22Rv1 (cell line): ENCODE data around the gene CELF2.

Source experiments
- H3K27ac ChIP-seq: fragments of 450-650 bp; 2 replicates; pipeline ENCODE4 v1.5.1; 2017
- CTCF ChIP-seq: fragments of 450-650 bp; IDR thresholded peaks from 2 replicates; pipeline ENCODE4 v1.5.1; 2017; ENCODE audit warnings: mild to moderate bottlenecking
- ZFX ChIP-seq: fragments of 450-650 bp; IDR thresholded peaks from 2 replicates; pipeline ENCODE4 v1.6.1; 2017; ENCODE audit warnings: antibody characterized with exemption, borderline replicate concordance

CELF2 gene

DNA sequence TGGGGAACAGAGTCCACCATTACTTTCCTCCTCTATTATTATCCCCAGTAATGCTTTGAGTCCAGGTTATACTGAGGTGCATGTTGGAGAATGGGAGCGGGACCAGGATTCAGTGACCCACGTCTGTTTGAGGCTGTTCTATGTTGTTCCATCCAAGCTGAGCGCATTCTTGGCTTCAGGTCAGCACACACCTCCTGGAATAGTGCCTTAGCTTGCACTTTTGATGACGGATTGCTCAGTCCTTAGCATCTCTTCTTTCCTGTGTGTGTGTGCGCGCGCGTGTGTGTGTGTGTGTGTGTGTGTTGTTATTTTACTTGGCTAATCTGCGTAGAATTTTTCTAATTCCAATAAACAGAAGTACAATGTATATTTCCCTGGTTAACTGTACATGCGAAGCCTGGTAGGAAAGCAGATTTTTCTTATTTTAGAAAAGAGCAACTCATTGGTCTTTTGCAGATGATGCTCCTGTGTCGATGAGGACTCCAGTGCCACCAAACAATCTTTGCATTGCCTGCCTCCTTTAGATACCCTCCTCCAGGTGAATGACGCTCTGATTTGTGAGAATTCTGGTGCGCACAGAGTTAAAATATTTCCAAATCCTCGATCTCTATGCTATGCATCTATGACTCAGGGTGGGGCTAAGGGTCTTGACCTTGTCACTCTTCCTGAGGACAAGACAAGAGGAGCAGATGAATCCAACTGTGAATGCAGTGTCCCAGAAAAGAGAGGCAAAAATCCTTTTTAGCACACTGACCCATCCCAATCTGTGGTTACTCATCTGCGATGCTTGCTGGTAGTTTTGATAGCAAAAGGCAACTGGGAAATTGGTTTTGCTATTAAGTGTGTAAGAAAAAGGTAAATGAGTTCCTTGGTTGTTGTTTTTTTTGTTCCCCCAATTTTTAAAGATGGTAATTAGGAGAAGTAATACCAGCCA is 13.3 kb upstream of the CELF2 start:
- no peak overlapping the region for H3K27ac ChIP-seq
- TF ChIP-seq CTCF (no peak), ZFX (no peak)

DNA sequence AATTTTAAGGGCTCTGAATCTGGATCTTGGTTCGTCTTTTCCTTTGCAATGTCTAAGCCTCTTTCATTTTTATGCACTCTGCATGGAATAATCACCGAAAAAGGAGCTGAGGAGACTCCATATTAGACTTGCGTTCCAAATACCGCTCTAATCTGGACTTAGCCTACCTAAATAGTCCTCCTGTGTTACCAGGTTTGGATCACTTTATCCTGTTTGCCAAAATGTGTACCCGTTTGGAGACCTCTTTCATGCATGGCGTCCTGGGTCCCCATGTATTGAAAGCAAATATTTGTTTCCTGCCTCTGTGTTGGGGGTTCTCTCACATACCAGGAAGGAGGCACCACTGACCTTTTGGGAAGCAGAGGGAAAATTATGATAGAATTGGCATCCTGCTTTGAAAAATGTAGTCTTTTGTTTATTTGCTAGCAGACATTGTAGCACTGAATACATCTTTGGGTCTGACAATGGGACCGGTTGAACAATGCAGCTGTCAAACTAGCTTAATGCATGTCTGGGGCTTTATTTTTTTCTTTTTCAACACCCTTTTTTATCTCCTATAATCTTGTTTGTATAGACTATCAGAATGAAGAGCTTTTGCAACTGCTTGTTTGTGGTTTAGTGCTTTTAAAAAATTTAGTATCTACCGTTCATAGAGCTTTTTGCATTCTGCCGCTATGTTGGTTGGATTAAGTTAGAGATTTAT is 11.8 kb upstream of the CELF2 start:
- H3K27ac ChIP-seq = no peak overlapping the region
- TF ChIP-seq CTCF (no peak), ZFX (no peak)

GRCh38 chr10:11006428-11006825 is 11.2 kb upstream of the CELF2 start:
- TF ChIP-seq CTCF (no peak), ZFX (no peak)
- H3K27ac ChIP-seq = no peak overlapping the region

GRCh38 chr10:11007476-11008020 is 10.1 kb upstream of the CELF2 start:
- TF ChIP-seq CTCF (no peak), ZFX (no peak)
- H3K27ac ChIP-seq = no peak overlapping the region

DNA sequence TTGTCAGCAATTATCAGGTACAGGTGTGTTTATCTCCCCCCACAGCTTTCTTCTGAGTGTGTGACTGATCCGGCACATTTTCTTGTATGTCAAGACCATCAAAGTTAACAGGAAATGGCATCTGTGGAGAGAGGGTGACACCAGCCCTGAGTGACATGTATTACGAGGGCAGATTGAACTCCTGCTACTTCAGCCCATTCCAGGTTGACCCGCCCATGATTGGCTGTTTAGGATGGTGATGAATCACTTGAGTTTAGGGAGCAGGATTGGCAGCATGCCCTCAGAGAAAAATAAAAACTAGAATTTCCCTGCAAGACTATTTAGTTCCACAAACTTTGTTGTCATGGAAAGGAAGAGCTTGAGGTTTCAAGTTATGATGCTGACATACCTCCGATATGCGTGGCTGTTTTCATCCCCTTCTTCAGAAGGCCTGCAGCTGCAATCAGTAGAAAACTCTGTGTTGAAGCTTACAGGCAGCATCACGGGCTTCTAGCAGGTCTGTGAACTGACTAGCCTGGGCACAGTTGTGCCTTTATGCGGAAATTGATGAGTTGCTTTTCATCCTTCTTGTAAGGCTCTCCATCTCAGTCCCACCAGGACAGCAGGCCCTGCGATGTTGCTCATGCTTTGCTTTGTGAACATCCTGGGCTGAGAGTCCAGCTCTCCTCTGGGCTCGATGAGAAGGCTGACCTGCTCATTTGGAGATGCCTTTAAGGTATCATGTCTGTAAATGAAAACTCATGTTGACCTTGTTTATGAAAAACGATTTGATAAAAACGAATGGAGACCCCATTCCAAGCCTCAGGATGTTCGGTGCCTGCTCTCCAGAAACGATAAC is 8.0 kb upstream of the CELF2 start:
- TF ChIP-seq CTCF (no peak), ZFX (no peak)
- H3K27ac ChIP-seq = no peak overlapping the region

- H3K27ac ChIP-seq = no peak overlapping the region
- no peak for TF ChIP-seq CTCF
- TF ChIP-seq ZFX = no peak
These were observed 7.1 kb upstream of the CELF2 start for GRCh38 chr10:11010582-11010981.
